Breast epithelium (tissue), 4 donors: ENCODE measurements around the gene FUNDC2. TPM values are rescaled to one million over a fixed set of nuclear protein-coding genes. Genes with fewer than 3 reads are reported as not detected.

Experiments used
- DNase-seq, 2 donors: peaks; one replicate each; pipeline ENCODE4 v3.0.0-alpha.2; 2019; ENCODE audit warnings: low spot score in 2 of 2
- H3K27ac ChIP-seq, 2 donors: fragments of 200-600 bp; sonication (generic) in 1 of 2; one replicate each; pipeline ENCODE4 v1.5.1; 2016 to 2019; ENCODE audit warnings: mild to moderate bottlenecking in 1 of 2
- H3K27me3 ChIP-seq, 2 donors: fragments of 200-600 bp; sonication (generic) in 1 of 2; one replicate each; pipeline versions ENCODE4 v1.5.1 to v1.6.0; 2017 to 2019; ENCODE audit warnings: control low read depth in 1 of 2, mild to moderate bottlenecking in 1 of 2
- H3K36me3 ChIP-seq: fragments of 200-600 bp; one replicate; pipeline ENCODE4 v1.5.1; 2019
- H3K4me1 ChIP-seq, 2 donors: fragments of 200-600 bp; sonication (generic); one replicate each; pipeline ENCODE4 v1.5.1; 2016 to 2019; ENCODE audit warnings: control low read depth in 1 of 2
- H3K4me3 ChIP-seq, 3 donors: fragments of 200-600 bp; sonication (generic); 1 replicate in 2 of 3; 2 replicates in 1 of 3; pipeline ENCODE4 v1.5.1; 2016 to 2019; ENCODE audit warnings: mild to moderate bottlenecking in 3 of 3, moderate library complexity in 2 of 3
- H3K9me3 ChIP-seq, 2 donors: fragments of 200-600 bp; sonication (generic) in 1 of 2; one replicate each; pipeline ENCODE4 v1.5.1; 2016 to 2019; ENCODE audit warnings: control low read depth in 1 of 2
- POLR2A ChIP-seq: fragments of 450-650 bp; IDR thresholded peaks from one replicate; pipeline ENCODE4 v1.6.1; 2016; ENCODE audit warnings: antibody characterized with exemption, mild to moderate bottlenecking, moderate library complexity
- POLR2AphosphoS5 ChIP-seq, 3 donors: sonication (generic); formaldehyde crosslinking; IDR thresholded peaks; one replicate each; pipeline ENCODE4 v1.6.1; 2017; ENCODE audit warnings: antibody characterized with exemption in 3 of 3
- intact Hi-C: fragments of 100-400 bp; cut with DNase I; formaldehyde crosslinking; loops from one replicate; pipeline ENCODE4 v1.15.1; 2023; ENCODE audit warnings: low total_unique reads
- total RNA-seq, 3 donors: library from RNA; depleted of rRNA; stranded (reverse); fragments of >200 nt; gene quantifications; one replicate each; pipeline ENCODE4 v1.1.0, GENCODE V29; 2016
- TF ChIP-seq, protein P1 (sequence below), 3 donors: fragments of 450-650 bp; IDR thresholded peaks; one replicate each; pipeline ENCODE4 v1.5.1; 2016 to 2017; ENCODE audit warnings: antibody characterized with exemption in 3 of 3, mild to moderate bottlenecking in 3 of 3, moderate library complexity in 3 of 3

The FUNDC2 gene, protein sequence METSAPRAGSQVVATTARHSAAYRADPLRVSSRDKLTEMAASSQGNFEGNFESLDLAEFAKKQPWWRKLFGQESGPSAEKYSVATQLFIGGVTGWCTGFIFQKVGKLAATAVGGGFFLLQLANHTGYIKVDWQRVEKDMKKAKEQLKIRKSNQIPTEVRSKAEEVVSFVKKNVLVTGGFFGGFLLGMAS
- 10 to 100 TPM; 76.7 to 99.0 (median 81.0) TPM for total RNA-seq

DNA sequence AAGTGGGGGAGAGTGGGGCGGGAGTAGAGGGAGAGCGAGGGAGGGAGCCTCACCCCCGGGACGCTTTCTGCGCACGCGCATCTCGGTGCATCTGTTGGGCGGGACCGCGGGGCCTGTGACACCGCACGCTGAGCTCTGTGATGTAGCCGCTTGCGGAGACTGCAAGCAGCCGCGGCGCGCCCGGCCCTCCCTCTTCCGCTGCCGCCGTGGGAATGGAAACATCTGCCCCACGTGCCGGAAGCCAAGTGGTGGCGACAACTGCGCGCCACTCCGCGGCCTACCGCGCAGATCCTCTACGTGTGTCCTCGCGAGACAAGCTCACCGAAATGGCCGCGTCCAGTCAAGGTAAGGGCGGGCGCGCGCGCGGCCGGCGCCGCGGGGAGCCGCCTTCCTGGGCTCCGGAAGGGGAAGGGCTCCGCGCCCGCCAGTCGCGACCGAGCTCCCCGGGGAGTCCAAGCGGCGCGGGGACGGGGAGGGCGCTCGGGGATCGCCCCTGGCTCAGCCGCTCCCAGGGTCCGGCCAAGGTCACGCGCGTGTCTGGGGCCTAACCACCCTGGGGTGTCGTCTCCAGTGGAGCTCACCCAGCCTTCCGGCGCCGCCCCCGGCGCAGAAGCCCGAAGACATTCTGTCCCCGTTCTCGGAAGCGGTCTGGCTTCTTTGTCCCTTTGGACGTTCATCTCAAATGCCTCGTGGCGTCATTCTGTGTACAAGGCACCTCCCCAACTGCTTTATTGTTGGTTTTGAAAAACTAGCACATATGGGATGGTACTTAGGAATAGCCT is at the start of gene FUNDC2:
Gene FUNDC2 (plus strand): TSS at position 118 of the 782 bp plus-strand sequence. CDS start 95 bp downstream, at position 213.
- peak within 1 kb of the TSS; percentile 55 to 83 (median 65) for H3K4me3 ChIP-seq
- H3K4me1 ChIP-seq, result no peaks in the 10 kb centered on the region
- TF ChIP-seq, protein P1, sequence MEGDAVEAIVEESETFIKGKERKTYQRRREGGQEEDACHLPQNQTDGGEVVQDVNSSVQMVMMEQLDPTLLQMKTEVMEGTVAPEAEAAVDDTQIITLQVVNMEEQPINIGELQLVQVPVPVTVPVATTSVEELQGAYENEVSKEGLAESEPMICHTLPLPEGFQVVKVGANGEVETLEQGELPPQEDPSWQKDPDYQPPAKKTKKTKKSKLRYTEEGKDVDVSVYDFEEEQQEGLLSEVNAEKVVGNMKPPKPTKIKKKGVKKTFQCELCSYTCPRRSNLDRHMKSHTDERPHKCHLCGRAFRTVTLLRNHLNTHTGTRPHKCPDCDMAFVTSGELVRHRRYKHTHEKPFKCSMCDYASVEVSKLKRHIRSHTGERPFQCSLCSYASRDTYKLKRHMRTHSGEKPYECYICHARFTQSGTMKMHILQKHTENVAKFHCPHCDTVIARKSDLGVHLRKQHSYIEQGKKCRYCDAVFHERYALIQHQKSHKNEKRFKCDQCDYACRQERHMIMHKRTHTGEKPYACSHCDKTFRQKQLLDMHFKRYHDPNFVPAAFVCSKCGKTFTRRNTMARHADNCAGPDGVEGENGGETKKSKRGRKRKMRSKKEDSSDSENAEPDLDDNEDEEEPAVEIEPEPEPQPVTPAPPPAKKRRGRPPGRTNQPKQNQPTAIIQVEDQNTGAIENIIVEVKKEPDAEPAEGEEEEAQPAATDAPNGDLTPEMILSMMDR (IDR thresholded peaks at IDR 0.05), result no peak
- TF ChIP-seq POLR2AphosphoS5 (IDR thresholded peaks at IDR 0.05), result peak; percentile 38 to 79 (median 53)
- peak; percentile 89 to 91 for DNase-seq
- H3K27me3 ChIP-seq, result no peaks in the 10 kb centered on the region
- intact Hi-C loops, result loop anchor here (2.0 kb wide), 1 partner anchor 110 kb away; no protein-coding TSS in a partner anchor
- H3K27ac ChIP-seq, result peak within 1 kb of the TSS; percentile 95 to 99
- no peaks in the 10 kb centered on the region for H3K36me3 ChIP-seq
- no peaks in the 10 kb centered on the region for H3K9me3 ChIP-seq

DNA sequence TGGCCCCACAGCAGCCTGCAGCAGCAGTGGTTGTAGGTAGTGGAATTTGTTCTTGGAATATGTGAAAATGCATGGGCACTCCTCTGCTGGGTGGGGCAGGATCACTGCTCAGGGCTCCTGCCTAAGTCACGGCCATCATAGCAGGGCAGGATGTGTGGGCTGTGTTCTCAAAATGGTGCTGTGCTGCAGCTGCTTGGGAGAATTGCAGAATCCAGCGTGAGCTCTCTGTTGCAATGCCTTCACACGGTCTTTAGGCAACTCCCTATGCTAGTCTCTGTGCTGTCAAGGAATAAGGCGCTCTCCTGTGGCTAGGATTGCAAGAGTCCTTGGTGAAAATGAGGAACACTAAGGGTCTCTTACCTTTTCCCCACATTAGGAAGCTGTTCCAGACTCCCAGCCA is 47.0 kb upstream of the FUNDC2 start:
- intact Hi-C loops, result no loop called here

DNA sequence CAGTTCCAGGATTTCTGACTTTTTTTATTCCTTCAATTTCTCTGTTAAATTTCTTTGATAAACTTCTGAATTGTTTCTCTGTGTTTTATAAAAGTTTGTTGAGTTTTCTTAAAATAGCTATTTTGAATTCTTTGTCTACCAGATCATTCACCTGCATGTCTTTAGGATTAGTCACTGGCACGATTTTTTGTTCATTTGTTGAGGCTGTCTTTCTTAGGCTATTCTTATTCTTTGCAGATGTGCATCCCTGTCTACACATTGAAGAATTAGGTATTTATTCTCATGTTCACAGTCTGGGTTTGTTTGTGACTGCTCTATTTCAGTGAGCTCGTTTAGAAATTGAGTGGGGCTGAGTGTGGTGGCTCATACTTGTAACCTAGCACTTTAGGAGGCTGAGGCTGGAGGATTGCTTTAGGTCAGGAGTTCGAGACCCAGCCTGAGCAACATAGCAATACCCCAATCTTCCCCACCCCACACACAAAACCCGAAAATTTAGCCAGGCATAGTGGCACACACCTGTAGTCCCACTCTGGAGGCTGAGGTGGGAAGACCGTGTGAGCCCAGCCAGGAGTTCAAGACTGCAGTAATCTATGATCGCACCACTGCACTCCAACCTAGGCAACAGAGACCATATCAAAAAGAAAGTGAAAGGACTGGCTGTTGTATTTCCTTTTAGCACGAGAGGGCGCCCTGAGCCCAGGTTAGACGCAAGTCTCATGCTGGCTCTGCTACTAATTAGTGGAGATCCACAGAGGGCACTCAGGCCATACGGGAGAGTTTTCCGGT is 46.1 kb upstream of the FUNDC2 start:
- intact Hi-C loops, result no loop called here
- TF ChIP-seq, protein P1 (IDR thresholded peaks at IDR 0.05), result peak; percentile 36 to 65 (median 54)
- no peak for TF ChIP-seq POLR2AphosphoS5 (IDR thresholded peaks at IDR 0.05)
- Histone ChIP-seq H3K36me3 (no peaks in the 10 kb centered on the region), H3K4me1 (no peaks in the 10 kb centered on the region), H3K4me3 (peak overlapping the region; percentile 35 to 64 (median 46)), H3K9me3 (no peaks in the 10 kb centered on the region), H3K27ac (no peak overlapping the region), H3K27me3 (no peaks in the 10 kb centered on the region)
- peak; percentile 41 to 61 for DNase-seq

More for the DNA sequence above, 47.0 kb upstream of the FUNDC2 start:
- Histone ChIP-seq H3K36me3 (no peaks in the 10 kb centered on the region), H3K27ac (no peak overlapping the region), H3K9me3 (no peaks in the 10 kb centered on the region), H3K4me3 (no peak overlapping the region), H3K27me3 (no peaks in the 10 kb centered on the region), H3K4me1 (no peaks in the 10 kb centered on the region)
- TF ChIP-seq POLR2A, result no peak
- TF ChIP-seq, protein P1 (IDR thresholded peaks at IDR 0.05), result no peak
- no peak for TF ChIP-seq POLR2AphosphoS5 (IDR thresholded peaks at IDR 0.05)
- DNase-seq, result no peak

DNA sequence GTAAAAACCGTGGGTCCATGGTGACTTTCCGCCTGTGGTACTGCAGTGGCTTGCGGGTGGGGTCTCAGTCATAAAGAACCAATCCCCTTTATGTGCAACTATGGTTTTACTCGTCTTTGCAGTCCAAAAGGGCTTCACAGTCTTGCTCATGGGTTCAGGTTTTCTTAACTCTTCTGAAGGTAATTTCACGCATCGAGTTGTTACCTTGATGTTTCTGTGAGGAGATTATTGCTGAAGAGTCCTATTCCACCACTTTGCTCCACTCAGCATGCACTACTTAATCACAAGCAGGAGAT is 45.6 kb upstream of the FUNDC2 start:
- Histone ChIP-seq H3K27me3 (no peaks in the 10 kb centered on the region), H3K36me3 (no peaks in the 10 kb centered on the region), H3K4me1 (no peaks in the 10 kb centered on the region), H3K27ac (no peak overlapping the region), H3K9me3 (no peaks in the 10 kb centered on the region), H3K4me3 (peak overlapping the region in 2 of 3 donors; percentile 46 to 64)
- intact Hi-C loops, result no loop called here
- TF ChIP-seq POLR2AphosphoS5 (IDR thresholded peaks at IDR 0.05) (no peak), POLR2A (no peak)
- TF ChIP-seq, protein P1 (IDR thresholded peaks at IDR 0.05), result no peak
- DNase-seq, result no peak
